Dedifferentiated amniotic fluid mesenchymal stem cell (primary cell): Measurements from ENCODE around the gene RBL1.
"Not testable (repeated sequence)": the region's sequence is repeated elsewhere in the genome, so short reads cannot be mapped to it uniquely, and the experiment has no call there.

Experiments
- DNase-seq: peaks from one replicate; pipeline ENCODE4 v3.0.0-alpha.2; 2016; ENCODE audit errors: extremely low spot score

RBL1 gene

GRCh38 chr20:36997121-36997520 lies 98.7 kb downstream of the RBL1 start:
- DNase-seq, result no peak

- not testable (repeated sequence) for DNase-seq
Measured at GRCh38 chr20:36994221-36994620, 101.6 kb downstream of the RBL1 start.

- DNase-seq, result no peak
Measured at GRCh38 chr20:36992802-36993334, 102.9 kb downstream of the RBL1 start.

- DNase-seq, result no peak
Measured at GRCh38 chr20:36991703-36992102, 104.1 kb downstream of the RBL1 start.

- no peak for DNase-seq
Measured at GRCh38 chr20:36989797-36990196, 106.0 kb downstream of the RBL1 start.

GRCh38 chr20:36988494-36988966 lies 107.3 kb downstream of the RBL1 start:
- no peak for DNase-seq

GRCh38 chr20:36984257-36984638 lies 111.5 kb downstream of the RBL1 start:
- DNase-seq, result no peak

GRCh38 chr20:36975099-36975818 lies 120.5 kb downstream of the RBL1 start:
- DNase-seq, result no peak

GRCh38 chr20:36974660-36975059 lies 121.1 kb downstream of the RBL1 start:
- DNase-seq, result no peak

GRCh38 chr20:36971103-36971502 lies 124.7 kb downstream of the RBL1 start:
- DNase-seq, result no peak

- DNase-seq, result no peak
Measured at GRCh38 chr20:36969478-36970186, 126.2 kb downstream of the RBL1 start.

- DNase-seq, result no peak
Measured at GRCh38 chr20:36969051-36969450, 126.7 kb downstream of the RBL1 start.

GRCh38 chr20:36967636-36968035 lies 128.2 kb downstream of the RBL1 start:
- DNase-seq, result no peak

- not testable (repeated sequence) for DNase-seq
Measured at GRCh38 chr20:36966965-36967364, 128.8 kb downstream of the RBL1 start.

- DNase-seq, result not testable (repeated sequence)
Measured at GRCh38 chr20:36962354-36962941, 133.3 kb downstream of the RBL1 start.

- DNase-seq, result peak; percentile 58
Measured at GRCh38 chr20:36959242-36959641, 136.6 kb downstream of the RBL1 start.

- DNase-seq, result no peak
Measured at GRCh38 chr20:36957875-36958667, 137.7 kb downstream of the RBL1 start.

- no peak for DNase-seq
Measured at GRCh38 chr20:36956674-36957073, 139.1 kb downstream of the RBL1 start.

- no peak for DNase-seq
Measured at GRCh38 chr20:36956016-36956415, 139.8 kb downstream of the RBL1 start.

- DNase-seq, result no peak
Measured at GRCh38 chr20:36951979-36952738, 143.6 kb downstream of the RBL1 start.
